ENCODE measurements around the gene SCART1. TPM values are rescaled to one million over a fixed set of nuclear protein-coding genes. Genes with fewer than 3 reads are reported as not detected.

Gene SCART1
- total and polyA plus RNA-seq, 2 donors (not counting 3 experiments of a cell fraction or from before 2014, with no cell fraction given), result 0.90 to 1.0 TPM

- FAIRE-seq (no peak), DNase-seq (ENCODE audit: low read depth, low spot score) (no peak)
- H3K9me3 ChIP-seq (replicated peaks; ENCODE audit: control insufficient read depth, insufficient read depth, low read length), result no peaks in the 10 kb centered on the region
- H4K20me1 ChIP-seq (replicated peaks; ENCODE audit: control insufficient read depth, extremely low read depth, insufficient read depth, low read length), result no peaks in the 10 kb centered on the region
- H3K79me2 ChIP-seq (ENCODE audit: control insufficient read depth, insufficient read depth, low read length), result no peaks in the 10 kb centered on the region
- dilution Hi-C loops (cut with MboI; ENCODE audit: extremely low pct_ligation_motif_present, low sequenced_read_pairs) (no loop called here), intact Hi-C loops (cut with micrococcal nuclease) (no loop called here)
- no peak overlapping the region for H3K4me2 ChIP-seq (ENCODE audit: insufficient read depth, low read length)
- H3K4me3 ChIP-seq (replicated peaks in 1 of 3; ENCODE audit: insufficient read depth in 1 of 3, low read depth in 1 of 3, low read length in 3 of 3), result no peak overlapping the region
- no peak for TF ChIP-seq POLR2A (IDR thresholded peaks at IDR 0.05; ENCODE audit: low read depth, low read length)
- no peak for TF ChIP-seq POLR2AphosphoS5 (IDR thresholded peaks at IDR 0.05; ENCODE audit: insufficient read depth, low read depth, low read length)
- TF ChIP-seq JUN (IDR thresholded peaks at IDR 0.05; ENCODE audit: borderline replicate concordance, insufficient read depth, insufficient read length, low read depth), result no peak
- no peak for TF ChIP-seq FOS (IDR thresholded peaks at IDR 0.05; ENCODE audit: borderline replicate concordance, insufficient read depth, low read length)
- TF ChIP-seq MYC (IDR thresholded peaks at IDR 0.05; ENCODE audit: low read depth, low read length), result no peak
- no peak for TF ChIP-seq GATA2 (IDR thresholded peaks at IDR 0.05; ENCODE audit: insufficient read depth, insufficient read length, low read depth, low read length)
- TF ChIP-seq, protein P1, sequence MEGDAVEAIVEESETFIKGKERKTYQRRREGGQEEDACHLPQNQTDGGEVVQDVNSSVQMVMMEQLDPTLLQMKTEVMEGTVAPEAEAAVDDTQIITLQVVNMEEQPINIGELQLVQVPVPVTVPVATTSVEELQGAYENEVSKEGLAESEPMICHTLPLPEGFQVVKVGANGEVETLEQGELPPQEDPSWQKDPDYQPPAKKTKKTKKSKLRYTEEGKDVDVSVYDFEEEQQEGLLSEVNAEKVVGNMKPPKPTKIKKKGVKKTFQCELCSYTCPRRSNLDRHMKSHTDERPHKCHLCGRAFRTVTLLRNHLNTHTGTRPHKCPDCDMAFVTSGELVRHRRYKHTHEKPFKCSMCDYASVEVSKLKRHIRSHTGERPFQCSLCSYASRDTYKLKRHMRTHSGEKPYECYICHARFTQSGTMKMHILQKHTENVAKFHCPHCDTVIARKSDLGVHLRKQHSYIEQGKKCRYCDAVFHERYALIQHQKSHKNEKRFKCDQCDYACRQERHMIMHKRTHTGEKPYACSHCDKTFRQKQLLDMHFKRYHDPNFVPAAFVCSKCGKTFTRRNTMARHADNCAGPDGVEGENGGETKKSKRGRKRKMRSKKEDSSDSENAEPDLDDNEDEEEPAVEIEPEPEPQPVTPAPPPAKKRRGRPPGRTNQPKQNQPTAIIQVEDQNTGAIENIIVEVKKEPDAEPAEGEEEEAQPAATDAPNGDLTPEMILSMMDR (IDR thresholded peaks at IDR 0.05; ENCODE audit: extremely low read depth in 1 of 2, insufficient read depth in 1 of 2, low read depth in 1 of 2, low read length in 2 of 2), result no peak
- TF ChIP-seq, protein P2, sequence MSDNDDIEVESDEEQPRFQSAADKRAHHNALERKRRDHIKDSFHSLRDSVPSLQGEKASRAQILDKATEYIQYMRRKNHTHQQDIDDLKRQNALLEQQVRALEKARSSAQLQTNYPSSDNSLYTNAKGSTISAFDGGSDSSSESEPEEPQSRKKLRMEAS (IDR thresholded peaks at IDR 0.05; ENCODE audit: insufficient read depth, insufficient read length), result no peak
- no peak for TF ChIP-seq EZH2 (IDR thresholded peaks at IDR 0.05; ENCODE audit: borderline replicate concordance, low read depth, low read length, severe bottlenecking)
- H3K36me3 ChIP-seq (ENCODE audit: control insufficient read depth in 2 of 2, extremely low read depth in 1 of 2, insufficient read depth in 2 of 2, low read length in 2 of 2), result peaks cover 4 to 13% of the 10 kb centered on the region in 2 experiments
- no TSS peak for BruUV-seq (replicated peaks)
- H3K9me1 ChIP-seq (replicated peaks; ENCODE audit: control insufficient read depth, extremely low read depth, insufficient read depth, low read length), result no peaks in the 10 kb centered on the region
- no peaks in the 10 kb centered on the region for H3K4me1 ChIP-seq (ENCODE audit: control insufficient read depth, extremely low read depth, insufficient read depth, low read length)
- no peak overlapping the region for H3K9ac ChIP-seq (replicated peaks; ENCODE audit: extremely low read depth, insufficient read depth, low read length)
- POLR2A ChIA-PET, result no interaction called here
- peaks cover 8 to 9% of the 10 kb centered on the region in 2 experiments for H3K27me3 ChIP-seq (ENCODE audit: control insufficient read depth in 2 of 2, insufficient read depth in 2 of 2, low read length in 2 of 2)
- CTCF ChIA-PET, result interaction anchor here (0.9 to 1.2 kb wide), 2 partner anchors 17 to 18 kb away, joined by 3 read pairs; no protein-coding TSS in a partner anchor
- H2AFZ ChIP-seq (ENCODE audit: low read depth, low read length), result no peak overlapping the region
- H3K27ac ChIP-seq (ENCODE audit: insufficient read depth, low read depth, low read length), result no peak overlapping the region
Measured at GRCh38 chr10:133420579-133420978, 33.2 kb upstream of the SCART1 start.
